GM18508 (cell line): Measurements from ENCODE around the gene FRMD7.
"Not testable (repeated sequence)": the region's sequence is repeated elsewhere in the genome, so short reads cannot be mapped to it uniquely, and the experiment has no call there.

Experiments used
- ATAC-seq: cut with Tn5 transposase; IDR thresholded peaks from one replicate; pipeline ENCODE4 v1.9.1; 2021; ENCODE audit warnings: moderate number of reproducible peaks; ENCODE audit not compliant: insufficient read depth, unreplicated experiment

The FRMD7 gene, protein sequence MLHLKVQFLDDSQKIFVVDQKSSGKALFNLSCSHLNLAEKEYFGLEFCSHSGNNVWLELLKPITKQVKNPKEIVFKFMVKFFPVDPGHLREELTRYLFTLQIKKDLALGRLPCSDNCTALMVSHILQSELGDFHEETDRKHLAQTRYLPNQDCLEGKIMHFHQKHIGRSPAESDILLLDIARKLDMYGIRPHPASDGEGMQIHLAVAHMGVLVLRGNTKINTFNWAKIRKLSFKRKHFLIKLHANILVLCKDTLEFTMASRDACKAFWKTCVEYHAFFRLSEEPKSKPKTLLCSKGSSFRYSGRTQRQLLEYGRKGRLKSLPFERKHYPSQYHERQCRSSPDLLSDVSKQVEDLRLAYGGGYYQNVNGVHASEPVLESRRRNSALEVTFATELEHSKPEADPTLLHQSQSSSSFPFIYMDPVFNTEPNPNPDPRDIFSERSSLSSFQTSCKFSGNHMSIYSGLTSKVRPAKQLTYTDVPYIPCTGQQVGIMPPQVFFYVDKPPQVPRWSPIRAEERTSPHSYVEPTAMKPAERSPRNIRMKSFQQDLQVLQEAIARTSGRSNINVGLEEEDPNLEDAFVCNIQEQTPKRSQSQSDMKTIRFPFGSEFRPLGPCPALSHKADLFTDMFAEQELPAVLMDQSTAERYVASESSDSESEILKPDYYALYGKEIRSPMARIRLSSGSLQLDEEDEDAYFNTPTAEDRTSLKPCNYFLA

DNA sequence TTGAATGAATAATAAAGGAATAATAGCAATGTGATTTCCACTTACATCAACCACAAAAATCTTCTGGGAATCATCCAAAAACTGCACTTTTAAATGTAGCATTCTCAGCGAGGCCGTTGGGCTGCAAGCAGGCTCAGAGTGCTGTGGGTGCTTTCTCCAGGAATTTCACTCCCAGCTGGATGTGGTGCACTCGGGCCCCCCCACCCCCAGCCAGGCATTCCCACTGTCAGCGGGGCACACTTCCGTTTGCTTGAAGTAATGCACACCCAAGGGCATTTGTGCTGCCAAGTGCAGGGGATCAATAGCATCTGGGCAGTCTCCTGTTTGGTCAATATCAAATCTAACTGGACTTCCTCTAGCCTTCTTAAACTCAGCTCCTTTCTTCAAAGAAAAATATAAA is at the start of gene FRMD7:
Gene FRMD7, minus strand, starts transcription at position 278 of the 400 bp plus-strand sequence. Its CDS starts 176 bp downstream, at position 102.
- ATAC-seq = no peak

DNA sequence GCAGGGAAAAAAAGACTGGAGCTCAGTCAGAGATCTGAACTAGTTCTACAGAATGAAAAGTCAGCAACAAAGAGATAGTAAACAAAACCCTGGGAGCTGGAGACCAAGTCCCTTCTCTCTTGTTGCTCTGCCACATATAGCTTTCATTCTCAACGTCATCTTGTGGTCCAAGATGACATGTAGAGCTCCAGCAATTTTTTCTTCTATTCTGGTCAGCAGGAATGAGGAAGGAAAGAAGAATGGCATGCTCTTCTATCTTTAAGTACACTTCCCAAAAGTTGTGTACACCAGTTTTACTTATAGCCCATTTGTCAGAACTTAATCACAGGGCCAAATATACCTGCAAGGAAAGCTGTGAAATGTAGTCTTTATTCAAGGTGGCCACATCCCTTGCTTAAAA is 45.8 kb upstream of the FRMD7 start:
- no peak for ATAC-seq

DNA sequence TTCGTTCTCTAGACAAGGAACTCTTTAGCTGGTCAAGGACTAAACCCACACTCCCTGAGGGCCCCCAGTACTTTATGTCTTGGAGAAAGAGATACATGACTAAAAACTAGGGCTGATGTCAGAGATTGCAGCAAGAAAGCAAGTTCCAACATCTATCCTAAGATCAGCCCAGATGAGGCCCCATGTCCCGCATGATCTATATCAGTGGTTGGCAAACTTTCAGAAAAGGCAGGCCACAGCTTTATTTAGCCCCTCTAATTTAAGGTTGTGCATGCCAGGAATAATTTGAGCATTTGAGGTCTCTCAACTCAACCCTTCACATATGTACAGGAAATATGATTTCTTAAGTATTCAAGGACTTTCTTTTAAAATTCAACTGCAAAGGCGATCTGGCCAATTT is 44.1 kb upstream of the FRMD7 start:
- no peak for ATAC-seq

DNA sequence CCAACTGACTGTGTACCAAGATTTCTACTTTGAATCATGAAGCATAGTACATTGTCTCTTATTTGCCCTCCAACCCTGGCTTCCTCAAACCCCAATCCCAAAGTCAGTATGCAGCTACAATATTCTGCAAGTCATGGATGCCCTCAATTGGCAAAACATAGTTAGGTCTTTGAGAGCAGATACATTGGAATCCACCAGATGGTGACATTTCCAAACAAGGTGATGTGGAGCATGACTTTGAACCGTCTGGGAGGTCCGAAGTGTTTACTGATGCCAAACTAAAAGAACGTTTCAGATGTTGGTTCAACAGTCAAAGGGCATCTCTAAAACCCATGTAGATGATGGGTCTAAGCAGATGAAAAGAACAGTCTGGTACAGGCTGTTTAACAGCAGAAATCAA is 43.7 kb upstream of the FRMD7 start:
- ATAC-seq = no peak

DNA sequence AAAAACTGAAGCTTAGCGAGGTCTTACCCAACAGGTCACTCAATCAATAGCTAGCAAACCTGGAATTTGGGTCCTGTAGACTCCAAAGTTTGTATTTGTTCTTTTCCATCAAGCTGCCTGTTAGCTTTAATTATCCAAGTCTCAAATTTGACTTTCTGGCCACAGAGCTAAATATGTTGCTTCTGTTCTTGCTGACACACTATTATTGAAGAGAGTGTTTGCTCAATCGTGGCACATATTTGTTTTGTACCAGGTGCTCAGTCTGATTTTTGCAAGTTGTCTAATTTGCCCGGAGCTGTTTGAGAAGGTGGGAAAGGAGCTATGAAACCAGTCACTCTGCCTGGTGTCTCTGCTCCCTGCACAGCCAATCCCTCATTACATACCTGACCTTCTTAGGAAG is 41.7 kb upstream of the FRMD7 start:
- ATAC-seq = no peak

DNA sequence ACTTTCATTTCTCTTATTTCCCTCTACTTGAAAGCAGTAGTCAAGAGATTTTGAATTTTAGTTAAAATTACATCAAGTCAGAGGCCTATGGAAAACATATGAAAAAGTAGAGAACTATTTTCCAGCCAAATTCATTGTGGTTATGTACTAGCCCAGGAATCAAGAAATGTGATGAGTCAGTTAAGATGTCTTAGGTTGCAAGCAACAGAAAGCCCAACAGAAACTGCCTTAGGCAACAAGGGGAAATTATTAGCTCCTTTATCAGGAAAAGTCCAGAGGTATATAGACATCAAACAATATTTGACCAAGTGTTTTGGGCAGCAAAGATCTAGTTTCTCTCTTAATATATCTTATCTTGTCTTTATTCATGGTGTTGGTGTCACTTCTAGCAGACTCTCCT is 37.8 kb upstream of the FRMD7 start:
- ATAC-seq = no peak

DNA sequence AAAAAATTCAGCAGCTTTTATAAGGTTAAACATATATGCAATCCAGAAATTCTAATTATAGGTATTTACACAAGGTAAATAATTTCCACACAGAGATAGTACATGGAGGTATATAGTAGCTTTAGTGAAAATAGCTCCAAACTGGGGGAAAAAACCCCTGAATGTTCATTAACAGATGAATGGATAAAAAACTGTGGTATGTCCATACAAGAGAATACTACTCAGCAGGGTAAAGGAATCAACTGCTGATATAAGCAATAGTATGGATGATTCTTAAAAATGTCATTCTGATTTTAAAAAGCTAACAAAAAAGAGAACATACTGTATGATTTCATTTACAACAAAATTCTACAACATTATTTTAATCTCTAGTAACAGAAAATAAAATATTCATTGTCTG is 37.2 kb upstream of the FRMD7 start:
- ATAC-seq = no peak

DNA sequence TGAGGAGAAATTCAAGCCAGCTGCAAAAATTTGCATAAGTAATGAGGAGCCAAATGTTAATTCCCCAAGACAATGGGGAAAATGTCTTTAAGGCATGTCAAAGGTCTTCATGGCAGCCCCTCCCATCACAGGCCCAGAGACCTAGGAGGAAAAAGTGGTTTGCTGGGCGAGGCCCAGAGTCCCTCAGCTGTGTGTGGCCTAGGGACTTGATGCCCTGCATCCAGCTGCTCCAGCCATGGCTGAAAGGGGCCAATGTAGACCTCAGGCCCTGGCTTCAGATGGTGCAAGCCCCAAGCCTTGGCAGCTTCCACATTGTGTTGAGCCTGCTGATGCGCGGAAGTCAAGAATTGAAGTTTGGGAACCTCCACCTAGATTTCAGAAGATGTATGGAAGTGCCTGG is 35.3 kb upstream of the FRMD7 start:
- not testable (repeated sequence) for ATAC-seq

DNA sequence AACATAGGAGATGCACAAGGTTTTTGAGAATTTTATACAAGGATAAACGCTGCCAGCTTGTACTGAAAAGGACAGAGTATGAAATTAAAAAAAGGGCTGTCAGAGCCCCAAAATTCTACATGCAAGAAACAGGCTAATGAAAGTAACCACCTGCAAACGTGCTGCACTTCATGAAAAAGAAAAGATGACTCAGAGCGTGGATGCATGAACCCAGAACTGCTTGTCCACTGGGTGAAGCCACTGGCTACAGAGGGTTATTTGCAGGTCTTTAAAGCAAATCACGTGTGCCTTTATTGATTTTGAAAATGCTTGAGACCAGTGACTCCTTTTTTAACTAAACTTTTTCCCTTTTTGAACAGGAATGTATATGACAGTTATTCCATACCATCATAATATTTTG is 25.3 kb upstream of the FRMD7 start:
- ATAC-seq = no peak

DNA sequence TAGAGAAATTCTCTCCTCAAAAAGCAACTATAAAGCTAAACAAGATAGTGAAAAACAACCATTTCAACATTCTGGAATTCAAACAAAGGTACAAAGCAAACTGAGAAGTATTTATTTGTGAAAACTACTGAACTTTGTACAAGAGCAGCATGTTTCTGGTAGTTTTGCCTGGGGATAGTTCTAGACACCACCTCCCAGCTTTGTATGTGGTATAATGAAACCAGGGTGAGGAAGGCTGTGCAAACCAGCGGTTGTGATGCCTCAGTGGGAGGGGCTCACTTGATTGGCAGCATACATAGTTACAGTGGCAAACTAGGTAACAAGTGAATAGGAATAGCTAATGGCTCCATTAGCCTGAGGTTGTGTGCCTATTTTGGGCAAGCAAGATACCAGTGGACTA is 18.6 kb upstream of the FRMD7 start:
- ATAC-seq = no peak

DNA sequence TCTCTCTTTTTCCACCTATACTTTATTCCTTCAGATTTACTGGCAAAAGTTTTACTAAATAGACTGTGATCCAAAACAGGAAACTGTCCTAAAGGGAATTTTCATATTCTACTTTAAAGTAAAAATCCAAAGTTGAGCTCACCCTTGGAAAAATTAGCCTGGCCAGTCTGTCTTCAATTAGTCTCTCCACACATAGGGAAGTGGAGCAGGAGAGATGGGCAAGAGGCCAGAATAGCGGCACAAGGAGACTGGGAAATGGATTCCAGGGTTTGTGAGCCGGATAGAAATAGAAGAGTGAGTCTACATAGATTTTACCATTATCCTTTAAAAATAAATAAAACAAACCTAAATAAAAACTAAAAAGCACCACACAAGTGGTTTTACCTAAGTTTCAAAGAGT is 16.2 kb upstream of the FRMD7 start:
- no peak for ATAC-seq

DNA sequence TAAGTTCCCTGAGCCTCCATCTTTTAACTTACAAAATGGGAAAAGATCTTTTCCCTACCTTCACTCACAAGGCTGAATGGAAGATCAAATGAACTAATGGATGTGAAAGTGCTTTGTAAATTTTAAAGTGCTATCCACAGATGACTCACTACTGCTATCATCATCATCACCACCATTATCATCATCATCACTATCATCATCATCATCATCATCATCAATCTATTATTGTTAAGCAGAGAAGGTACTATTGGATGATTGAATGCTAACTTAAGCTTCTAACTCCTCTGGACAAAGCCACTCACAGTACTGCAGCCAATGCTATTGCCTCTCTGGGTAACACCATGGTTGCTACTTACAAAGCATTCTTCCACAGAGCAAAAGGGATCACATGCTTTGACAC is 1.9 kb downstream of the FRMD7 start:
- no peak for ATAC-seq

DNA sequence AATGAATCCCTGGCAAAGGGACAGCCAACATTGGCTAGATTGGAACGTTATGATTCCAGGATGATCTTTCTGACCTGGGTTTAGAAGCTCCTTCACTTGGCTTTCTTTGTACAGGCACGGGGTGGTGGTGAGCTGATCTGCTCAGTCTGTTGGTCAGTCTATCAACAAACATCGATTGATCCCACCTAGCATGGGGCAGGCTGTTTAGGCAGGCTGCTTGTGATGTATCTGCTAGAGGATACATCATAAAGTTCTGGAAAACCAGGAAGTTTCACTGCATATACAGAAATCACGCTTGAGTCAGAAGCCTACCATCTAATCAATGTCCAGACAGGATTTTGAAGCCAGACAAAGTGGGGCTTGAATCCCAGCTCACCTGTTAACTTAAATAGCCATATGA is 6.9 kb downstream of the FRMD7 start:
- no peak for ATAC-seq

DNA sequence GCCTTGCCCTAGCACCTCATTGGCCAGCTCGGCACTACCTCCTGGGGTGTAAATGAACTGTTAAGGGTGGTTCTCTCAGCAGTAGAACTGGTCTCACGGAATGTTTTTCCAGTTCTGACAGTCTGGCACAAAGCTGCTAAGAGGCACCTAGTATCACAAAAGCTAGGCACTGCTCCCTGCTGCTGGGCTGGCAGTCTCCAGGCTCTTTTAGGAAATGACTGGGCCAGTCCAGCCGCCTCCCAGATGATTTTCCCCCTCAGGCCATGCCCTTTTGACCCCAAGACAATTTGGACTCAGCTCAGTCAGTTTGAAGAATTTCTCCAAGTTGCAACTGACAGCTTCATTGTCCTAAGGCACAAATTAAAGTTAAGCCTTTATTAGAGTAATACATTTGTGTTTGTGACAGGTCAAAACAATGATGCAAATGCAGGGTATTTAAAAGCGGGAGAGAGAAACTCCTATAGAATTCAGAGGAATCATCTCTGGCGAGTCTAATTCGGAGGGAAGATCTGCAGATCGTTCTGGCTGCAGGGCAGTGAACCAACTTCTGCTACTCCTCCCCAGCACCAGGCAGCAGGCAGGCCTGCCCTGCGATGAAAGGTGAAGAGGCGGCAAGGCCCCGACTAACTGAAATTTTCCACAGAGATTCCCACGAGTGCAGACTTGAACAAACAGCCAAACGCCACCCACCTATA is 7.9 kb downstream of the FRMD7 start:
- ATAC-seq = no peak

DNA sequence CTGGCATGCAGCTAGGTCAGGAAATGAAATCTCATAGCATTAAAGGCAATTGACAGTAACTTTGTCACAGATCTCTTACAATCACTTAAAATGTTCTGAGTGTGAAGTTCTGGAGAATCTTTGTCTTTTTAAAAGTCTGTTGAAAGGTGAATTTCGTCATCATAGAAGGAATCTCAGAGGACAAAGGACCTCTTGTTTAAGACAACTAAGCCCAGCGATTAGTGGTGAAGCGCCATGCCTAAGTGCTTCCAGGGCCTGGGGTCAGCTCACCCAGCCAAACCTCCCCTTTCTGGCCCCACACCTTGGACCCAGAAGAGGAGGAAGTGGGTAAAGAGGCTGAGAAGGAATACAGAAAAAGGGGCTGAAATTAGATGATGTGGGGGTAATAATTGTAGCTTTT is 8.5 kb downstream of the FRMD7 start:
- ATAC-seq = no peak

DNA sequence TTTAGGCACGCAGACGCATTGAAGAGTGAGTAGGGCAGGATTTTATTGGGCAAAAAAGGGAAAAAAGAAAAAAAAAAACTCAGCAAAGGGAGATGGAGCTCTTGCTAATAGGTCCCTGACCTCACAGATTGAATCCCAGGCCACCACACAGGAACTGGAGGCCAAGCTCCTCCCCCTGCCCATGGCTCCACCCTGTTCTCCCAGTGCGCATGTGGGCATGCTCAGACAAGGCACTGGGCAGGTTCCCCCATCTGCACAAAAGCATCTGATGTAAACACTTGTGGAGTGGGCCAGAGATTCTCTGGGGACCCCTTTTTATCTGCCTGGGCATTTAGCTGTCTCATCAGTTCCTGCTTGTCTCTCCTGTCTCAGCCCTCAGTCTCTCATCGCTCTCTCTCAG is 9.5 kb downstream of the FRMD7 start:
- no peak for ATAC-seq

DNA sequence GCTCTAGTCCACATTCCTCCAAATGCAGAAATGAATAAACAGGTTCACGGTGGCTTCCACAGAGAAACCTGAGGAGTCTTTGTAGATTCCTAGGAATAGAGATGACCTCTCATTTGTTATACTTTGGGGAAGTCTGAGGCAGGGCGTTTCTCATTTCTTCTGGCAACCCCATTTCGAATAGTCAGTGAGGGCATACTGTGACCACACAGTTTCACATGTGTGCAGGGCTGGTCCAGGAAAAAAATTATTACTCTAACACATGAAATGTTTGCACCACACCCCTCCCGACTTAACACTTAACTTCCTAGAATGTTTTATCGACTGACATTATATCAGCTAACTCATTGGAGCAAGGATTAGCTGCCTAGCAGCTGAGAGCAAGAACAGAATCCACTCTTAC is 12.0 kb downstream of the FRMD7 start:
- no peak for ATAC-seq

DNA sequence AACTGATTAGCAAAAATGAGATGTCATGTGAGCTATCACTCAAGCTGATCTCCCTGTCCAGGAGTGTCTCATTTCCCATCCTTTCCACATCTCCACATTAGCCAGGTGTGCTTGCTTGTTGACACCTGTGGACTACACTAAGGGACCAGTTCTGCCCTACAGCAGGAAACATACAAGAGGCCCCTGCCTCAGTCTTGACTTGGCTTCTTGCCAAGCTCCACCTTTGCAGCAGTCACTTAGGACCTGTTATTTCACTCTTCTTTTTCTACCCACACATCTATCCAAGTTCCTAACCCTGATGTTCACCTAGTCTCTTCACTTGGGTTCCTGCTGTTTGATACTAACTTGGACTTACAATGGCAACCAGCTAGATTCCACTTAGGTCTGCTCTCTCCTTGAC is 13.2 kb downstream of the FRMD7 start:
- ATAC-seq = no peak

DNA sequence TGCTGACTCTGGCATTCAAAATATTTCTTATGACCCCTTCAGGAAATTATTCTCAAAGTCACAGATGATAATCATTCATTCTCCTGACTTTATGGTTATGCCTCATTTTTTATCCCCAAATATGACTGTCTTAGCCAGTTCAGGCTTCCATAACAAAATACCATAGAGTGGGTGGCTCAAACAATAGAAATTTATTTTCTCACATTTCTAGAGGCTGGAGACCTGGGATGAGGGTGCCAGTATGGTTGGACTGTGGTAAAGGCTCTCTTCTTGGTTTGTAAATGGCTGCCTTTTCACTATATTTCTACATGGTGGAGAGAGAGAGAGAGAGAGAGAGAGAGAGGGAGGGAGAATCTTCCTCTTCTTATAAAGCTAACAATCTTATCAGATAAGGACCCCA is 20.5 kb downstream of the FRMD7 start:
- ATAC-seq = no peak

DNA sequence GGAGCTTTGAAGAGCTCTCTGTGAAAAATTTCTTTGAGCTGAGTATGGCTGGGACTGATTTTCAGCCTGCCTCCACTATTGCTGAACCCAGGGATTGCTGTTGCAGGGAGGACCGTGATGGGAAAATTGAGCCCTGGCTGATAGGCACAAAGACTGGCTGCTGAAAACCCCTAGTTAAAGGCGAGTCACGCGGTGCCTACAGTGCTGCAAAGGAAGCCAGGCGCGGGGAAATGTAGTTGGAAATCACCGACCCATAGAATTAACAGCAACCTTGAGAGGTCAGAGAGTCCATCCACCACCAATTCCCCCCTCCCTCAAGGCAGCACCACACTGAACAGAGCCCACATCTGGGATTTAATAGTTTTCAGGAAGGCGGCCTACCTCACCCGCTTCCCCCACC is 26.0 kb downstream of the FRMD7 start:
- no peak for ATAC-seq

DNA sequence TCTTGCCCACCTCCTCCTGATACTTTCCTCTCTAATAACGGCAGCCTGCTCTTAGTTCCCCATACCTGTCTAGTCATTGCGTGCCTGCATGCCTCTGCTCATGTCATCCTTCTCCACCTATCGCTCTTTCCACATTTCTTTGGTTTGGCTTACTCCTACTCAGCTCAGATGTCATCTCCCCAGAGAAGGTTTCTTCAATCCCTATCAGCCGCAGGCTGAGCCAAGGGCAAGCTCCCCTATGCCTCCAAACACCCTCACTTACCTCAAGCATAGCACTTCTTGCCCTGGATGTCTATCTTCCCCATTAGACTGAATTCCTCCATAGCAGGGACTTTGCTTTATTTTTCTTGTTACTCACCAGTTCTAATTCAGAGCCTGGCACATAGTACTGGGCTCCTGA is 26.6 kb downstream of the FRMD7 start:
- no peak for ATAC-seq
